Stimulated activated naive CD8-positive, alpha-beta T cell treated with anti-CD3 and anti-CD28 coated beads, Interleukin-15, Interleukin-2, amounts not matched to agents 100 ng/mL and 50 ng/mL, for 24 hours (primary cell): Measurements from ENCODE around the gene ZNF667.

ENCODE experiments used
- H3K27ac Mint-ChIP-seq: one replicate; pipeline ENCODE4 v1.8.0; 2021; ENCODE audit warnings: mild to moderate bottlenecking, mixed read lengths
- H3K27me3 Mint-ChIP-seq: one replicate; pipeline ENCODE4 v1.8.0; 2021; ENCODE audit warnings: mixed read lengths
- H3K36me3 Mint-ChIP-seq: one replicate; pipeline ENCODE4 v1.8.0; 2021; ENCODE audit warnings: low read depth, mixed read lengths
- H3K4me1 Mint-ChIP-seq: one replicate; pipeline ENCODE4 v1.8.0; 2021; ENCODE audit warnings: low read depth, mixed read lengths
- H3K4me3 Mint-ChIP-seq: one replicate; pipeline ENCODE4 v1.8.0; 2021; ENCODE audit warnings: mild to moderate bottlenecking, mixed read lengths
- H3K9me3 Mint-ChIP-seq: one replicate; pipeline ENCODE4 v1.8.0; 2021; ENCODE audit warnings: mixed read lengths

The ZNF667 gene

GRCh38 chr19:56476651-56477428 is at the start of gene ZNF667:
Gene ZNF667 (minus strand): TSS chr19:56477345. CDS start chr19:56462370, 14,975 bp downstream.
- peaks cover 32% of the 10 kb centered on the region for H3K4me1 Mint-ChIP-seq
- H3K9me3 Mint-ChIP-seq: peaks cover 58% of the 10 kb centered on the region
- peak within 1 kb of the TSS; percentile 75 for H3K27ac Mint-ChIP-seq
- peaks cover 28% of the 10 kb centered on the region for H3K27me3 Mint-ChIP-seq
- H3K36me3 Mint-ChIP-seq: peaks cover 65% of the 10 kb centered on the region
- peak within 1 kb of the TSS; percentile 90 for H3K4me3 Mint-ChIP-seq

GRCh38 chr19:56525214-56525860 is 48.2 kb upstream of the ZNF667 start:
- H3K27me3 Mint-ChIP-seq: no peaks in the 10 kb centered on the region
- H3K9me3 Mint-ChIP-seq: peaks cover 60% of the 10 kb centered on the region
- peaks cover 55% of the 10 kb centered on the region for H3K36me3 Mint-ChIP-seq
- H3K4me3 Mint-ChIP-seq: no peak overlapping the region
- H3K4me1 Mint-ChIP-seq: no peaks in the 10 kb centered on the region
- no peak overlapping the region for H3K27ac Mint-ChIP-seq

GRCh38 chr19:56508290-56508778 is 31.2 kb upstream of the ZNF667 start:
- no peak overlapping the region for H3K4me3 Mint-ChIP-seq
- H3K27me3 Mint-ChIP-seq: peaks cover 4% of the 10 kb centered on the region
- H3K36me3 Mint-ChIP-seq: peaks cover 14% of the 10 kb centered on the region
- H3K27ac Mint-ChIP-seq: no peak overlapping the region
- peaks cover 6% of the 10 kb centered on the region for H3K4me1 Mint-ChIP-seq
- peaks cover 14% of the 10 kb centered on the region for H3K9me3 Mint-ChIP-seq

GRCh38 chr19:56507446-56508289 is 30.5 kb upstream of the ZNF667 start, which contains the start of gene ZNF471:
Gene ZNF471 (plus strand): TSS chr19:56507855. CDS start chr19:56511572, 3,717 bp downstream.
- peaks cover 11% of the 10 kb centered on the region for H3K36me3 Mint-ChIP-seq
- H3K27ac Mint-ChIP-seq: no peak within 1 kb of the TSS
- H3K9me3 Mint-ChIP-seq: peaks cover 13% of the 10 kb centered on the region
- peaks cover 4% of the 10 kb centered on the region for H3K27me3 Mint-ChIP-seq
- H3K4me3 Mint-ChIP-seq: no peak within 1 kb of the TSS
- H3K4me1 Mint-ChIP-seq: peaks cover 6% of the 10 kb centered on the region

- Mint-ChIP-seq H3K9me3 (peaks cover 30% of the 10 kb centered on the region), H3K4me3 (no peak overlapping the region), H3K36me3 (peaks cover 18% of the 10 kb centered on the region), H3K27ac (no peak overlapping the region), H3K4me1 (peaks cover 6% of the 10 kb centered on the region), H3K27me3 (peaks cover 4% of the 10 kb centered on the region)
These were observed 27.4 kb upstream of the ZNF667 start for GRCh38 chr19:56504581-56504980.

GRCh38 chr19:56491399-56491798 is 14.3 kb upstream of the ZNF667 start:
- peaks cover 52% of the 10 kb centered on the region for H3K36me3 Mint-ChIP-seq
- H3K27ac Mint-ChIP-seq: no peak overlapping the region

GRCh38 chr19:56477429-56478338 is 539 bp upstream of the ZNF667 start:
- H3K4me1 Mint-ChIP-seq: peaks cover 32% of the 10 kb centered on the region
- H3K4me3 Mint-ChIP-seq: peak overlapping the region; percentile 90
- H3K27ac Mint-ChIP-seq: peak overlapping the region; percentile 75
- H3K27me3 Mint-ChIP-seq: peaks cover 28% of the 10 kb centered on the region
- H3K36me3 Mint-ChIP-seq: peaks cover 56% of the 10 kb centered on the region
- H3K9me3 Mint-ChIP-seq: peaks cover 55% of the 10 kb centered on the region

More at GRCh38 chr19:56491399-56491798, 14.3 kb upstream of the ZNF667 start:
- Mint-ChIP-seq H3K4me3 (no peak overlapping the region), H3K9me3 (peaks cover 64% of the 10 kb centered on the region), H3K27me3 (no peaks in the 10 kb centered on the region), H3K4me1 (no peaks in the 10 kb centered on the region)

GRCh38 chr19:56476093-56476492 is 1.1 kb downstream of the ZNF667 start:
- Mint-ChIP-seq H3K4me1 (peaks cover 32% of the 10 kb centered on the region), H3K4me3 (no peak overlapping the region), H3K27ac (no peak overlapping the region), H3K27me3 (peaks cover 28% of the 10 kb centered on the region), H3K36me3 (peaks cover 67% of the 10 kb centered on the region), H3K9me3 (peaks cover 58% of the 10 kb centered on the region)

GRCh38 chr19:56474308-56474707 is 2.8 kb downstream of the ZNF667 start:
- no peak overlapping the region for H3K4me3 Mint-ChIP-seq
- peaks cover 49% of the 10 kb centered on the region for H3K9me3 Mint-ChIP-seq
- H3K27ac Mint-ChIP-seq: no peak overlapping the region
- peaks cover 69% of the 10 kb centered on the region for H3K36me3 Mint-ChIP-seq
- H3K27me3 Mint-ChIP-seq: peaks cover 24% of the 10 kb centered on the region
- H3K4me1 Mint-ChIP-seq: peaks cover 28% of the 10 kb centered on the region

GRCh38 chr19:56441206-56441792 is 35.8 kb downstream of the ZNF667 start:
- no peaks in the 10 kb centered on the region for H3K4me1 Mint-ChIP-seq
- no peaks in the 10 kb centered on the region for H3K27me3 Mint-ChIP-seq
- peaks cover 61% of the 10 kb centered on the region for H3K9me3 Mint-ChIP-seq
- H3K27ac Mint-ChIP-seq: no peak overlapping the region
- peaks cover 46% of the 10 kb centered on the region for H3K36me3 Mint-ChIP-seq
- no peak overlapping the region for H3K4me3 Mint-ChIP-seq

- Mint-ChIP-seq H3K27me3 (no peaks in the 10 kb centered on the region), H3K9me3 (peaks cover 75% of the 10 kb centered on the region), H3K36me3 (peaks cover 80% of the 10 kb centered on the region), H3K27ac (no peak overlapping the region), H3K4me1 (no peaks in the 10 kb centered on the region), H3K4me3 (no peak overlapping the region)
These were observed 53.2 kb downstream of the ZNF667 start for GRCh38 chr19:56423985-56424353.

- H3K4me1 Mint-ChIP-seq: no peaks in the 10 kb centered on the region
- H3K4me3 Mint-ChIP-seq: no peak overlapping the region
- H3K36me3 Mint-ChIP-seq: peaks cover 86% of the 10 kb centered on the region
- H3K27ac Mint-ChIP-seq: no peak overlapping the region
- H3K9me3 Mint-ChIP-seq: peaks cover 78% of the 10 kb centered on the region
- no peaks in the 10 kb centered on the region for H3K27me3 Mint-ChIP-seq
These were observed 53.7 kb downstream of the ZNF667 start for GRCh38 chr19:56423276-56423984.

- H3K9me3 Mint-ChIP-seq: peaks cover 59% of the 10 kb centered on the region
- H3K27me3 Mint-ChIP-seq: no peaks in the 10 kb centered on the region
- peaks cover 80% of the 10 kb centered on the region for H3K36me3 Mint-ChIP-seq
- peak overlapping the region; percentile 87 for H3K27ac Mint-ChIP-seq
- H3K4me1 Mint-ChIP-seq: peaks cover 31% of the 10 kb centered on the region
- peak overlapping the region; percentile 87 for H3K4me3 Mint-ChIP-seq
These were observed 72.1 kb downstream of the ZNF667 start for GRCh38 chr19:56405062-56405461.
